ENCODE results near the gene KIAA1549. TPM values are rescaled to one million over a fixed set of nuclear protein-coding genes. Genes with fewer than 3 reads are reported as not detected.

The KIAA1549 gene
- total RNA-seq, 2 donors from 2014 or later, result 0.95 to 1.8 TPM

- Histone ChIP-seq H3K27me3 (replicated peaks; ENCODE audit: insufficient read depth) (no peaks in the 10 kb centered on the region), H3K36me3 (no peaks in the 10 kb centered on the region)
- DNase-seq (ENCODE audit: low spot score), result no peak
Observed at GRCh38 chr7:138863931-138864330, 117.3 kb downstream of the KIAA1549 start.

GRCh38 chr7:138861051-138861450, 120.1 kb downstream of the KIAA1549 start:
- Histone ChIP-seq H3K4me1 (ENCODE audit: control insufficient read depth in 1 of 2, low read depth in 2 of 2) (no peaks in the 10 kb centered on the region), H3K27me3 (replicated peaks; ENCODE audit: insufficient read depth) (no peaks in the 10 kb centered on the region), H3K27ac (no peak overlapping the region), H3K9me3 (peaks cover 5% of the 10 kb centered on the region), H3K4me3 (no peak overlapping the region), H3K36me3 (no peaks in the 10 kb centered on the region)
- no peak for ATAC-seq (ENCODE audit: insufficient number of reproducible peaks, low FRiP score, low read depth)
- TF ChIP-seq CTCF (IDR thresholded peaks at IDR 0.05), result no peak
- no peak for DNase-seq (ENCODE audit: low spot score)

More at GRCh38 chr7:138863931-138864330, 117.3 kb downstream of the KIAA1549 start:
- ATAC-seq (ENCODE audit: insufficient number of reproducible peaks, low FRiP score, low read depth), result no peak
- H3K4me1 ChIP-seq (ENCODE audit: control insufficient read depth in 1 of 2, low read depth in 2 of 2), result no peaks in the 10 kb centered on the region
- no peak overlapping the region for H3K4me3 ChIP-seq
- TF ChIP-seq CTCF (IDR thresholded peaks at IDR 0.05), result no peak
- no peak overlapping the region for H3K27ac ChIP-seq
- H3K9me3 ChIP-seq, result no peaks in the 10 kb centered on the region

GRCh38 chr7:138857728-138858127, 123.5 kb downstream of the KIAA1549 start:
- Histone ChIP-seq H3K36me3 (no peaks in the 10 kb centered on the region), H3K27ac (no peak overlapping the region), H3K4me1 (ENCODE audit: control insufficient read depth in 1 of 2, low read depth in 2 of 2) (no peaks in the 10 kb centered on the region), H3K9me3 (peaks cover 5% of the 10 kb centered on the region), H3K4me3 (no peak overlapping the region), H3K27me3 (replicated peaks; ENCODE audit: insufficient read depth) (no peaks in the 10 kb centered on the region)
- DNase-seq (ENCODE audit: low spot score) (no peak), ATAC-seq (ENCODE audit: insufficient number of reproducible peaks, low FRiP score, low read depth) (no peak)
- no peak for TF ChIP-seq CTCF (IDR thresholded peaks at IDR 0.05)

GRCh38 chr7:138854115-138854645, 127.0 kb downstream of the KIAA1549 start:
- H3K36me3 ChIP-seq, result no peaks in the 10 kb centered on the region

GRCh38 chr7:138853448-138853847, 127.7 kb downstream of the KIAA1549 start:
- DNase-seq (ENCODE audit: low spot score) (no peak), ATAC-seq (ENCODE audit: insufficient number of reproducible peaks, low FRiP score, low read depth) (no peak)
- Histone ChIP-seq H3K4me1 (ENCODE audit: control insufficient read depth in 1 of 2, low read depth in 2 of 2) (no peaks in the 10 kb centered on the region), H3K36me3 (no peaks in the 10 kb centered on the region), H3K27ac (no peak overlapping the region), H3K4me3 (no peak overlapping the region), H3K27me3 (replicated peaks; ENCODE audit: insufficient read depth) (no peaks in the 10 kb centered on the region), H3K9me3 (peaks cover 5% of the 10 kb centered on the region)
- no peak for TF ChIP-seq CTCF (IDR thresholded peaks at IDR 0.05)

More at GRCh38 chr7:138854115-138854645, 127.0 kb downstream of the KIAA1549 start:
- ATAC-seq (ENCODE audit: insufficient number of reproducible peaks, low FRiP score, low read depth) (no peak), DNase-seq (ENCODE audit: low spot score) (no peak)
- Histone ChIP-seq H3K4me1 (ENCODE audit: control insufficient read depth in 1 of 2, low read depth in 2 of 2) (no peaks in the 10 kb centered on the region), H3K4me3 (no peak overlapping the region), H3K27me3 (replicated peaks; ENCODE audit: insufficient read depth) (no peaks in the 10 kb centered on the region), H3K27ac (no peak overlapping the region), H3K9me3 (peaks cover 5% of the 10 kb centered on the region)
- no peak for TF ChIP-seq CTCF (IDR thresholded peaks at IDR 0.05)
